NCI-H187 treated with DMSO at 0.1 percent for 48 hours (cell line): Measurements from ENCODE around the gene GTF2H4.
"Not testable (repeated sequence)": the region's sequence is repeated elsewhere in the genome, so short reads cannot be mapped to it uniquely, and the experiment has no call there.

Experiments
- DNase-seq: peaks from one replicate; lab custom pipeline; 2025; lab: John Stamatoyannopoulos, UW

The GTF2H4 gene

DNA sequence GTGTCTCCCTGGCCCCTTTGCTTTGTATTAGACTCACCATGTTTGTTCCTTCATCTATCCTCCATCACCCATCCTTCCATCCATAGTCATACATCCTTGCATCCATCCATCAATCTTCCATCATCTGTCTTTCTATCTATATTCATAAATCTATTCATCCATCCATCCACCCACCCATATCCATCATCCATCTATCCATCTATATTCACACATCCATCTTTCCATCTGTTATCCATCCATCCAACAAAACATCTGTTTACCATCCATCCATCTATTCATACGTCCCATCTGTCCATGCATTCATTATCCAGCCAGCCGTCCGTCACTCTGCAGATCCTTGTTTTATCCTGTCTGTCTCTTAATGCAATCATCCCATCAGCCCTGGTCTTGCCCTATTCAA lies 13.1 kb upstream of the GTF2H4 start:
- DNase-seq = no peak

- DNase-seq = no peak
Observed at GRCh38 chr6:30895343-30895742, 12.7 kb upstream of the GTF2H4 start.

GRCh38 chr6:30896541-30896940 lies 11.5 kb upstream of the GTF2H4 start:
- no peak for DNase-seq

DNA sequence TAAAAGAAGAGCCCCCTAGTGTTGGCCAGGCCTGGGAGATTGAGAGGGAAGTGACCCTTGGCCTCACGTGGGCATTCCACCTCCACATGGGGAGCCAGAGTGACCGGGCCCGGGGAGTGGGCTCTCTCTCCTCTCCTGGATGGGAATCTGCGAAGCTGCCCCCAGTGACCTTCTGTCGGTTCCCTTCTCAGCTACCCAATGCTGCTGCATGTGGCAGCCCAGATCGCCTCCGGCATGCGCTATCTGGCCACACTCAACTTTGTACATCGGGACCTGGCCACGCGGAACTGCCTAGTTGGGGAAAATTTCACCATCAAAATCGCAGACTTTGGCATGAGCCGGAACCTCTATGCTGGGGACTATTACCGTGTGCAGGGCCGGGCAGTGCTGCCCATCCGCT lies 10.1 kb upstream of the GTF2H4 start:
- no peak for DNase-seq

DNA sequence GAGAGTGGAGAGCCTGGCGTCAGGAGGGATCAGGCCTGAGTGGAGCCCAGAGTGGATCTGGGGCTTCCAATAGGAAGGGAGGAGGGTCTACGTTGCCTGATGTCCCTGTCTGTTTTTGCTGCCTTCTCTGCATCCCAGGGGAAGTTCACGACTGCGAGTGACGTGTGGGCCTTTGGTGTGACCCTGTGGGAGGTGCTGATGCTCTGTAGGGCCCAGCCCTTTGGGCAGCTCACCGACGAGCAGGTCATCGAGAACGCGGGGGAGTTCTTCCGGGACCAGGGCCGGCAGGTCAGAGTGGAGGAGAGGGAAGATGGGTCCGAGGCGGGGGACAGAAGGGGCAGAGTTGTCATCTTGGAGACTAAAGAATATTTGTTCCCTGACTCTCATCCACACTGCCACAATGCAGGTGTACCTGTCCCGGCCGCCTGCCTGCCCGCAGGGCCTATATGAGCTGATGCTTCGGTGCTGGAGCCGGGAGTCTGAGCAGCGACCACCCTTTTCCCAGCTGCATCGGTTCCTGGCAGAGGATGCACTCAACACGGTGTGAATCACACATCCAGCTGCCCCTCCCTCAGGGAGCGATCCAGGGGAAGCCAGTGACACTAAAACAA lies 9.2 kb upstream of the GTF2H4 start:
- DNase-seq = no peak

GRCh38 chr6:30900863-30901417 lies 7.1 kb upstream of the GTF2H4 start:
- no peak for DNase-seq

DNA sequence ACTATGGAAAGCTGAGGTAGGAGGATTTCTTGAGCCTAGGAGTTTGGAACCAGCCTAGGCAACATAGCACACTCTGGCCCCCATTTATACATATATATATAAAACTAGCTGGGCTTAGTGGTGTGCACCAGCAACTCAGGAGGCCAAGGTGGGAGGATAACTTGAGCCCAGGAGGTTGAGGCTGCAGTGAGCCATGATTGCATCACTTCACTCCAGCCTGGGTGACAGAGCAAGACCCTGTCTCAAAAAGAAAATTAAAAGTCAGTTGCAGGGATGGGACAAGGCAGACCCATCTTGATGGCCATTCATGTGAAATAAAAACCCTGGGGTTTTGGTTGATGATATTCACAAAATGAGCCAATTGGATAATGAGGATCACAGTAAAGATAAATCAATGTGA lies 6.6 kb upstream of the GTF2H4 start:
- no peak for DNase-seq

- not testable (repeated sequence) for DNase-seq
Observed at GRCh38 chr6:30902196-30902595, 5.8 kb upstream of the GTF2H4 start.

- no peak for DNase-seq
Observed at GRCh38 chr6:30902709-30903108, 5.3 kb upstream of the GTF2H4 start.

GRCh38 chr6:30903236-30903635 lies 4.8 kb upstream of the GTF2H4 start:
- DNase-seq = no peak

GRCh38 chr6:30907290-30907757 lies 683 bp upstream of the GTF2H4 start:
- not testable (repeated sequence) for DNase-seq

DNA sequence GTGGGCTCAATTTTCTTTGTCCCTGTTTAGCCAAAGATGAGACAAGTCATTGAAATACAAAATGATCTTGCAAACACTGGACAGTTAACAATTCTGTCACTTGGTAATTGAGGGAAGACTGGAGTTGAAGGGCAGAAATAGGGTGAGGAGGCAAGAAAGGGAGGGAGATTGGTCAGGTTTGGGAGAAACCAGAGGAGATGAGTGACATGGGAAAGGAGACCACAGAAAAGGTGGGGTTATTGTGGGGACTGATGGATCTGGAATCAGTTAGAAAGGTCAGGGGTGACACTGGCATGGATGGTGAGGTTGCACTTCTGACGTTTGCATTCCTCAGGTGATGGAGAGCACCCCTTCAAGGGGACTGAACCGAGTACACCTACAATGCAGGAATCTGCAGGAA lies 693 bp downstream of the GTF2H4 start:
- no peak for DNase-seq

DNA sequence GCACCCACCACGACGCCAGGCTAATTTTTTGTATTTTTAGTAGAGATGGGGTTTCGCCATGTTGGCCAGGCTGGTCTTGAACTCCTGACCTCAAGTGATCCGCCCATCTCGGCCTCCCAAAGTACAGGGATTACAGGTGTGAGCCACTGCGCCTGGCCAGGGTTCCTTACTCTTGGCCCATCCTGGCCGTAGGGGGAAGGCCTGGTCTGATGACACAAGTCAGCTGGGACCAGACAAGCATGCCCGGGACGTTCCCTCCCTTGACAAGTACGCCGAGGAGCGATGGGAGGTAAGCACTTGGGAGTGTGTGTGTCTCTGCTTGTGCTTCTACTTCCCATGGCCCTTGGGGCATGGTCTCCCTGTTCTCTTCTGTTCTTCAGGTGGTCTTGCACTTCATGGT lies 2.5 kb downstream of the GTF2H4 start:
- DNase-seq = not testable (repeated sequence)

DNA sequence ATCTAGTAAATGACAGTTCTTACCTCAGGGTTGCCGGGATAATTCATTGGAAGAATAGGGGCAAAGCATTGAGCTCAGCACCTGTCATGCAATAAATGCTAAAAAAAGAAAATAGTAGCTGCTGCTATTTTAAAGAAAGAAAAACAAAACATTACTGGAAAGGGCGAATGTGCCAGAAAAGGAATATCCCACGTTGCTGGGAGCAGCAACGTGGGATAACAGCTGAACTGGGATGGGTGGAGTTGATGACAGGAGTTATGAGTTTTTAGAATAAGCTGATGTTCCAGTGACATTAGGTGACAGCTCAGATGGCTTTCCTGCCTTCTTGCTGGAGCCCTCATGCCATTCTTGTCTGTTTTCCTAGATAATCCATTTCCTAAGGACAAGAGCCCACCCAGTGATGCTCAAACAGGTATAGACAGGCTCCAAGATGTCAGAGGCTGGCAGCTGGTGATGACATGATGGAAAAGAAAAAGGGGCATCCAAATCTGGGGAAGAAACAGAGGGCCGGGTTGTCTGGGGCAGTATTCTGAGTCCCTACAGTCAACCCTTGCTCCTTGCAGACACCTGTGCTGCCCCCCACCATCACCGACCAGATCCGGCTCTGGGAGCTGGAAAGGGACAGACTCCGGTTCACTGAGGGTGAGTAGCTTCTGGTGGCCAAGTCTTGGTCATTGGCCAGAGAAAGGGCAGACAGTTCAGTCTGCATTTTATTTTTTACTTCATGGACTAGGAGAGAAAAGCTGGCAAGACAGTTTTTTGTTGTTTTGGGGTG lies 4.9 kb downstream of the GTF2H4 start:
- no peak for DNase-seq

GRCh38 chr6:30913721-30914075 lies 5.7 kb downstream of the GTF2H4 start:
- DNase-seq = no peak

GRCh38 chr6:30914076-30914853 lies 6.3 kb downstream of the GTF2H4 start, which contains the start of gene VARS2:
Gene VARS2, plus strand, starts transcription at chr6:30914238. Its CDS starts 599 bp downstream, at chr6:30914837.
- DNase-seq = peak; percentile 33

DNA sequence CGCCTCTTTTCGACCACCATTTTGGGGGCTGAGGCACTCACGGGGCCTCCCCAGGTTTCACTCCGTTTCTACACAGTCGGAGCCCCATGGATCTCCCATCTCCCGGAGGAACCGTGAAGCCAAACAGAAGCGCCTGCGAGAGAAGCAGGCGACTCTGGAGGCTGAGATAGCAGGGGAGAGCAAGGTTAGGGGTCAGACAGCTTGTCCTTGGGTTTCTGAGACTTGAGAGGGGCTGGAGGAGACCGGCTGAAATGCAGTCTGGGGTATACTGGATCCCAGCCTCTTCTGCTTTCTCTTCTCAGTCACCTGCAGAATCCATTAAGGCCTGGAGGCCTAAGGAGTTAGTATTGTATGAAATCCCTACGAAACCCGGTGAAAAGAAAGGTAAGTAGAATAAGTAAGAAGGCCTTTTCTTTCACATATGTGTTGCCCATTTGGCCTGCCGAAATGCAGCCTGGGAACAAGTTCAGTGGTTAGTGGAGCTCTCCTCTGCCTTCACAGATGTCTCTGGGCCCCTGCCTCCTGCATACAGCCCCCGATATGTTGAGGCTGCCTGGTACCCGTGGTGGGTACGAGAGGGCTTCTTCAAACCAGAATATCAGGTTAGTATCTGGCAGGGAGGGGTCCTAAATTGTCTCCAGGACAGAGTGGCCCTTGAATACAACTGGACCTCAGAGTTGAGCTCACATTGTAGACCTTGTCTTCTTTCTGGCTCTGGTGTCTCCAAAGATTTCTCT lies 7.0 kb downstream of the GTF2H4 start:
- no peak for DNase-seq

GRCh38 chr6:30915591-30915946 lies 7.6 kb downstream of the GTF2H4 start:
- no peak for DNase-seq

DNA sequence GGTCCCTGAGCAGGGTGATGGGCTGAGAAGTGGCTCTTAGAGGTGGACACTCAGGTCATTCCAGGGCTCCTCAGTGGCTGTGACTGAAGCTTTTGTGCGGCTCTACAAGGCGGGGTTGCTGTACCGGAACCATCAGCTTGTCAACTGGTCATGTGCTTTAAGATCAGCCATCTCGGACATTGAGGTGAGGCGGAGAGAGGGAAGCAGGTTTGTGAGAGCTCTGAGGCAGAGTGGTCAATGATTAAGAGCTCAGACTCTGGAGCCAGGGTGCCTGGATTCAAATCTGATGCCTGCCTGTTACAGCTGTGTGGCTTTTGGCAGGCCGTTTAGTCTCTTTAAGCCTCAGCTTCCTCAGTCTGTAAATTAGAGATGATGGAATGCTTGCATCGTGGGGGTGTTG lies 9.0 kb downstream of the GTF2H4 start:
- DNase-seq = no peak

- DNase-seq = no peak
Observed at GRCh38 chr6:30917487-30917886, 9.5 kb downstream of the GTF2H4 start.

GRCh38 chr6:30918670-30919069 lies 10.7 kb downstream of the GTF2H4 start:
- DNase-seq = no peak

DNA sequence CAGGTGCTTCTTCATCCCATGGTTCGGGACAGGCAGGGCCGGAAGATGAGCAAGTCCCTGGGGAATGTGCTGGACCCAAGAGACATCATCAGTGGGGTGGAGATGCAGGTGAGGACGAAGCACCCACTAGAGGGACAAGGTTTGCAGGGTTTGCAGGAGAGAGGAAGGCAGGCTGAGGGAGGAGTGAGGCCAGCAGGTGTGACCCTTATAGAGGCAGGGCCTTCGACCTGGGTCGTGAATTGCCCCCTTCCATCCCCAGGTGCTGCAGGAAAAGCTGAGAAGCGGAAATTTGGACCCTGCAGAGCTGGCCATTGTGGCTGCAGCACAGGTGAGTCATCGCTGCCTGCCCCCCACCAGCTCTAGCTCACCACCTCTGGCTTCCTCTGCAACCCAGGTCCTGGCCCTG lies 14.4 kb downstream of the GTF2H4 start:
- DNase-seq = no peak
